SK-N-SH (cell line): ENCODE measurements around the gene PHLPP2. TPM values are rescaled to one million over a fixed set of nuclear protein-coding genes. Genes with fewer than 3 reads are reported as not detected.

Source experiments
- CTCF ChIA-PET: fragments of 300-600, 350-600 bp; formaldehyde crosslinking; extraction: SDS; loops from one replicate; lab custom pipeline; 2021; lab: Yijun Ruan, JAX
- POLR2A ChIA-PET: fragments of 350-600 bp; sonication (Branson Sonifier 250); formaldehyde crosslinking; extraction: SDS; loops from one replicate; lab custom pipeline; 2020; ENCODE audit warnings: antibody characterized with exemption, inconsistent platforms; lab: Yijun Ruan, JAX
- DNase-seq: peaks from one replicate; pipeline ENCODE4 v3.0.0; 2012
- H2AFZ ChIP-seq: fragments of 200-600 bp; sonication (generic); 2 replicates; pipeline ENCODE4 v1.8.1; 2016; ENCODE audit warnings: antibody characterized with exemption, mild to moderate bottlenecking, low read depth
- H3F3A ChIP-seq: fragments of 200-600 bp; sonication (generic); replicated peaks from 2 replicates; pipeline ENCODE3; 2016; ENCODE audit warnings: antibody characterized with exemption, mild to moderate bottlenecking; ENCODE audit not compliant: insufficient read depth
- H3K27ac ChIP-seq, 2 experiments: fragments of 200-500 bp in 1 of 2; fragments of 200-600 bp in 1 of 2; sonication (Bioruptor generic) in 1 of 2; sonication (generic), shearing (Covaris generic) in 1 of 2; 2 replicates each; pipeline versions ENCODE4 v1.5.1 to v1.6.1; 2014 to 2016; ENCODE audit warnings: low read depth in 2 of 2, inconsistent platforms in 1 of 2, low read length in 1 of 2, mild to moderate bottlenecking in 1 of 2, mixed read lengths in 1 of 2
- H3K27me3 ChIP-seq: fragments of 200-600 bp; sonication (generic), shearing (Covaris generic); 2 replicates; pipeline ENCODE4 v1.6.1; 2016; ENCODE audit warnings: mixed run types; ENCODE audit not compliant: insufficient read depth
- H3K36me3 ChIP-seq, 2 experiments: fragments of 200-500 bp in 1 of 2; fragments of 200-600 bp in 1 of 2; sonication (Bioruptor generic) in 1 of 2; sonication (generic) in 1 of 2; replicated peaks in 1 of 2; 2 replicates each; pipeline versions ENCODE3 to v1.5.1; 2014 to 2016; ENCODE audit warnings: low read length in 1 of 2, mild to moderate bottlenecking in 1 of 2; ENCODE audit not compliant: insufficient read depth in 2 of 2, control insufficient read depth in 1 of 2
- H3K4me1 ChIP-seq, 2 experiments: fragments of 200-500 bp in 1 of 2; fragments of 200-600 bp in 1 of 2; sonication (Bioruptor generic) in 1 of 2; sonication (generic), shearing (Covaris generic) in 1 of 2; 2 replicates each; pipeline versions ENCODE4 v1.5.1 to v1.6.1; 2014 to 2016; ENCODE audit warnings: low read depth in 1 of 2, low read length in 1 of 2, mixed run types in 1 of 2; ENCODE audit not compliant: insufficient read depth in 2 of 2, control insufficient read depth in 1 of 2
- H3K4me2 ChIP-seq: fragments of 200-600 bp; sonication (generic), shearing (Covaris generic); 2 replicates; pipeline ENCODE4 v1.6.1; 2017; ENCODE audit warnings: mixed run types
- H3K4me3 ChIP-seq, 2 experiments: fragments of 200-500 bp in 1 of 2; fragments of 200-600 bp in 1 of 2; sonication (Bioruptor generic) in 1 of 2; sonication (generic), shearing (Covaris generic) in 1 of 2; 2 replicates each; pipeline versions ENCODE4 v1.5.1 to v1.8.1; 2014 to 2016; ENCODE audit warnings: low read depth in 2 of 2, inconsistent platforms in 1 of 2, low read length in 1 of 2, mild to moderate bottlenecking in 1 of 2, mixed read lengths in 1 of 2, moderate library complexity in 1 of 2
- H3K79me2 ChIP-seq: fragments of 200-600 bp; sonication (generic); 2 replicates; pipeline ENCODE4 v1.8.1; 2017; ENCODE audit warnings: mild to moderate bottlenecking; ENCODE audit not compliant: insufficient read depth
- H3K9ac ChIP-seq: fragments of 200-600 bp; sonication (generic); 2 replicates; pipeline ENCODE4 v1.6.1; 2017; ENCODE audit warnings: mixed run types
- H3K9me2 ChIP-seq: fragments of 200-600 bp; sonication (generic); 2 replicates; pipeline ENCODE4 v1.6.1; 2017; ENCODE audit warnings: mixed run types
- H3K9me3 ChIP-seq: fragments of 200-600 bp; sonication (generic); 2 replicates; pipeline ENCODE4 v1.6.1; 2017; ENCODE audit warnings: mixed run types, mild to moderate bottlenecking, moderate library complexity
- H4K20me1 ChIP-seq: fragments of 200-600 bp; sonication (generic); 2 replicates; pipeline ENCODE4 v1.6.1; 2017; ENCODE audit warnings: mild to moderate bottlenecking, mixed run types; ENCODE audit not compliant: insufficient read depth
- CHD2 ChIP-seq: fragments of 150-350 bp; IDR thresholded peaks from 2 replicates; pipeline ENCODE4 v1.6.1; 2018; ENCODE audit warnings: low read length; ENCODE audit not compliant: partially characterized antibody
- FOSL2 ChIP-seq: IDR thresholded peaks from 2 replicates; pipeline ENCODE4 v1.4.0; 2012; ENCODE audit warnings: low read depth, mild to moderate bottlenecking, moderate library complexity, borderline replicate concordance
- FOXJ3 ChIP-seq: sonication (generic); formaldehyde crosslinking; IDR thresholded peaks from 2 replicates; pipeline ENCODE4 v1.5.1; 2020; ENCODE audit warnings: mild to moderate bottlenecking, missing genetic modification reagents
- FOXM1 ChIP-seq: IDR thresholded peaks from 2 replicates; pipeline ENCODE4 v1.4.0; 2012; ENCODE audit warnings: low read depth, mild to moderate bottlenecking
- GATA2 ChIP-seq: sonication (generic); formaldehyde crosslinking; IDR thresholded peaks from 2 replicates; pipeline ENCODE4 v1.5.0; 2020; ENCODE audit warnings: mild to moderate bottlenecking, missing genetic modification reagents
- IRF3 ChIP-seq: fragments of 150-350 bp; IDR thresholded peaks from 2 replicates; pipeline ENCODE4 v1.6.1; 2016; ENCODE audit warnings: mild to moderate bottlenecking, low read depth, low read length
- JUND ChIP-seq: IDR thresholded peaks from 2 replicates; pipeline ENCODE4 v1.4.0; 2012
- MAX ChIP-seq: IDR thresholded peaks from 2 replicates; pipeline ENCODE4 v1.4.0; 2012; ENCODE audit warnings: low read depth
- MEF2A ChIP-seq: IDR thresholded peaks from 2 replicates; pipeline ENCODE4 v1.4.0; 2012; ENCODE audit warnings: low read depth, borderline replicate concordance
- NRF1 ChIP-seq: IDR thresholded peaks from 2 replicates; pipeline ENCODE4 v1.6.1; 2012; ENCODE audit warnings: low read depth, mild to moderate bottlenecking, low read length
- REST ChIP-seq: IDR thresholded peaks from 2 replicates; pipeline ENCODE4 v1.6.1; 2012; ENCODE audit warnings: mild to moderate bottlenecking, low read depth, low read length, moderate library complexity
- RXRA ChIP-seq: IDR thresholded peaks from 2 replicates; pipeline ENCODE4 v1.4.0; 2012; ENCODE audit warnings: low read depth, mild to moderate bottlenecking, borderline replicate concordance
- TEAD4 ChIP-seq: IDR thresholded peaks from 2 replicates; pipeline ENCODE4 v1.4.0; 2012; ENCODE audit warnings: mild to moderate bottlenecking, borderline replicate concordance; ENCODE audit not compliant: insufficient read depth
- WGBS: methylation state at CpG from one replicate; pipeline ENCODE4 v1.1.6; 2017; ENCODE audit warnings: low lambda C conversion rate; 5-methylcytosine and 5-hydroxymethylcytosine counted together
- polyA plus RNA-seq, 3 experiments: library from polyadenylated mRNA; depleted of rRNA; stranded (reverse); fragments of >200 nt; gene quantifications; 2 replicates each; pipeline ENCODE4 v1.2.3, GENCODE V29; 2012

PHLPP2 gene
- polyA plus RNA-seq, 1 of the 3 experiments (the other 2 are of a cell fraction), result 5.5 TPM

GRCh38 chr16:71666264-71666663, 58.2 kb downstream of the PHLPP2 start:
- DNase-seq, result no peak
- H3K4me2 ChIP-seq, result no peak overlapping the region
- H3K9ac ChIP-seq, result no peak overlapping the region
- H3K4me3 ChIP-seq, result no peak overlapping the region
- H2AFZ ChIP-seq, result no peak overlapping the region
- TF ChIP-seq RXRA (no peak), NRF1 (no peak), MEF2A (no peak), CHD2 (no peak)
- no peaks in the 10 kb centered on the region for H3K27me3 ChIP-seq
- H3K27ac ChIP-seq, result no peak overlapping the region
- ChIA-PET CTCF (no interaction called here), POLR2A (interaction anchor here (0.6 kb wide), 1 partner anchor 47 kb away, joined by 3 read pairs; no protein-coding TSS in a partner anchor)
- WGBS, result 100% methylated on average over 1 of the region's 1 CpG
- peaks cover 47 to 54% of the 10 kb centered on the region in 2 experiments for H3K36me3 ChIP-seq
- H4K20me1 ChIP-seq, result no peaks in the 10 kb centered on the region
- H3K9me2 ChIP-seq, result no peaks in the 10 kb centered on the region
- H3K79me2 ChIP-seq, result no peaks in the 10 kb centered on the region
- no peaks in the 10 kb centered on the region for H3K9me3 ChIP-seq
- H3K4me1 ChIP-seq, result no peaks in the 10 kb centered on the region
- H3F3A ChIP-seq, result no peaks in the 10 kb centered on the region

- CTCF ChIA-PET, result no interaction called here
- Histone ChIP-seq H2AFZ (no peak overlapping the region), H3K36me3 (peaks cover 37 to 39% of the 10 kb centered on the region in 2 experiments), H3K4me3 (no peak overlapping the region), H3K79me2 (no peaks in the 10 kb centered on the region), H3K9me2 (no peaks in the 10 kb centered on the region), H3K4me1 (no peaks in the 10 kb centered on the region), H3K9ac (no peak overlapping the region), H4K20me1 (no peaks in the 10 kb centered on the region), H3K27ac (no peak overlapping the region), H3K4me2 (no peak overlapping the region), H3K9me3 (no peaks in the 10 kb centered on the region), H3F3A (no peaks in the 10 kb centered on the region), H3K27me3 (no peaks in the 10 kb centered on the region)
- TF ChIP-seq REST (no peak), GATA2 (CRISPR knock-in tag) (no peak), IRF3 (no peak), FOXJ3 (CRISPR knock-in tag) (no peak), MAX (no peak), FOXM1 (no peak), RXRA (no peak), FOSL2 (no peak), TEAD4 (no peak), JUND (no peak)
- POLR2A ChIA-PET, result no interaction called here
- DNase-seq, result no peak
- WGBS, result 100% methylated on average over 2 of the region's 2 CpGs
Observed at GRCh38 chr16:71659471-71659870, 65.0 kb downstream of the PHLPP2 start.
